ENCODE results near the gene PET100. TPM values are rescaled to one million over a fixed set of nuclear protein-coding genes. Genes with fewer than 3 reads are reported as not detected.

Gene PET100
- total RNA-seq, 1 donor from 2014 or later, result 186 TPM

- no peak overlapping the region for H3K27ac Mint-ChIP-seq (ENCODE audit: unreplicated experiment)
- DNase-seq, result no peak
- H3K4me1 Mint-ChIP-seq (ENCODE audit: low read depth, unreplicated experiment), result peaks cover 6% of the 10 kb centered on the region
- H3K36me3 Mint-ChIP-seq (ENCODE audit: unreplicated experiment), result no peaks in the 10 kb centered on the region
- H3K4me3 Mint-ChIP-seq (ENCODE audit: unreplicated experiment), result no peak overlapping the region
- no peak for TF ChIP-seq CTCF (IDR thresholded peaks at IDR 0.05; ENCODE audit: partially characterized antibody, unreplicated experiment)
- H3K27me3 Mint-ChIP-seq (ENCODE audit: unreplicated experiment), result peaks cover 4% of the 10 kb centered on the region
- no peaks in the 10 kb centered on the region for H3K9me3 Mint-ChIP-seq (ENCODE audit: unreplicated experiment)
Measured at GRCh38 chr19:7645163-7645562, 15.6 kb downstream of the PET100 start.

- peaks cover 2% of the 10 kb centered on the region for H3K4me1 Mint-ChIP-seq (ENCODE audit: low read depth, unreplicated experiment)
- DNase-seq, result no peak
- peaks cover 5% of the 10 kb centered on the region for H3K27me3 Mint-ChIP-seq (ENCODE audit: unreplicated experiment)
- no peak overlapping the region for H3K27ac Mint-ChIP-seq (ENCODE audit: unreplicated experiment)
- no peak for TF ChIP-seq CTCF (IDR thresholded peaks at IDR 0.05; ENCODE audit: partially characterized antibody, unreplicated experiment)
- H3K9me3 Mint-ChIP-seq (ENCODE audit: unreplicated experiment), result no peaks in the 10 kb centered on the region
- no peak overlapping the region for H3K4me3 Mint-ChIP-seq (ENCODE audit: unreplicated experiment)
- H3K36me3 Mint-ChIP-seq (ENCODE audit: unreplicated experiment), result no peaks in the 10 kb centered on the region
Measured at GRCh38 chr19:7645656-7646425, 16.2 kb downstream of the PET100 start.

GRCh38 chr19:7646426-7646700 lies 16.8 kb downstream of the PET100 start:
- Mint-ChIP-seq H3K27me3 (ENCODE audit: unreplicated experiment) (peaks cover 5% of the 10 kb centered on the region), H3K4me1 (ENCODE audit: low read depth, unreplicated experiment) (peaks cover 2% of the 10 kb centered on the region), H3K9me3 (ENCODE audit: unreplicated experiment) (no peaks in the 10 kb centered on the region), H3K4me3 (ENCODE audit: unreplicated experiment) (no peak overlapping the region), H3K27ac (ENCODE audit: unreplicated experiment) (no peak overlapping the region), H3K36me3 (ENCODE audit: unreplicated experiment) (no peaks in the 10 kb centered on the region)
- TF ChIP-seq CTCF (IDR thresholded peaks at IDR 0.05; ENCODE audit: partially characterized antibody, unreplicated experiment), result no peak
- no peak for DNase-seq

- Mint-ChIP-seq H3K9me3 (ENCODE audit: unreplicated experiment) (peaks cover 2% of the 10 kb centered on the region), H3K4me3 (ENCODE audit: unreplicated experiment) (no peak overlapping the region), H3K27ac (ENCODE audit: unreplicated experiment) (no peak overlapping the region), H3K4me1 (ENCODE audit: low read depth, unreplicated experiment) (peaks cover 3% of the 10 kb centered on the region), H3K36me3 (ENCODE audit: unreplicated experiment) (no peaks in the 10 kb centered on the region), H3K27me3 (ENCODE audit: unreplicated experiment) (peaks cover 7% of the 10 kb centered on the region)
- TF ChIP-seq CTCF (IDR thresholded peaks at IDR 0.05; ENCODE audit: partially characterized antibody, unreplicated experiment), result no peak
- no peak for DNase-seq
Measured at GRCh38 chr19:7647156-7647555, 17.6 kb downstream of the PET100 start.

- H3K27ac Mint-ChIP-seq (ENCODE audit: unreplicated experiment), result no peak overlapping the region
- no peak overlapping the region for H3K4me3 Mint-ChIP-seq (ENCODE audit: unreplicated experiment)
- peaks cover 4% of the 10 kb centered on the region for H3K36me3 Mint-ChIP-seq (ENCODE audit: unreplicated experiment)
- DNase-seq, result no peak
- peaks cover 9% of the 10 kb centered on the region for H3K4me1 Mint-ChIP-seq (ENCODE audit: low read depth, unreplicated experiment)
- H3K9me3 Mint-ChIP-seq (ENCODE audit: unreplicated experiment), result peaks cover 8% of the 10 kb centered on the region
- TF ChIP-seq CTCF (IDR thresholded peaks at IDR 0.05; ENCODE audit: partially characterized antibody, unreplicated experiment), result no peak
- H3K27me3 Mint-ChIP-seq (ENCODE audit: unreplicated experiment), result peaks cover 14% of the 10 kb centered on the region
Measured at GRCh38 chr19:7648265-7649014, 18.8 kb downstream of the PET100 start.
